T47D (cell line): ENCODE measurements around the gene IGSF21.
"Not testable (repeated sequence)": the region's sequence is repeated elsewhere in the genome, so short reads cannot be mapped to it uniquely, and the experiment has no call there.

Experiments
- DNase-seq, 2 experiments: peaks; one replicate each; pipeline versions ENCODE4 v3.0.0 to v3.0.0-alpha.2; 2011 to 2012; ENCODE audit warnings: low read depth in 1 of 2, low spot score in 1 of 2
- JUND ChIP-seq: IDR thresholded peaks from 2 replicates; pipeline ENCODE4 v1.6.1; 2012; ENCODE audit warnings: low read depth
- in situ Hi-C: cut with HindIII; loops from 2 replicates; pipeline ENCODE4 v1.10.0; 2016; ENCODE audit warnings: low sequenced_read_pairs, low pct_unique_long_range_greater_than_20kb

Gene IGSF21

GRCh38 chr1:18161690-18162089, 54.1 kb downstream of the IGSF21 start:
- TF ChIP-seq JUND: no peak
- in situ Hi-C loops: no loop called here
- no peak for DNase-seq

GRCh38 chr1:18165640-18166039, 58.0 kb downstream of the IGSF21 start:
- peak in 1 of 2 experiments; percentile 29 for DNase-seq
- in situ Hi-C loops: not testable (repeated sequence)

- in situ Hi-C loops: no loop called here
- peak in 1 of 2 experiments; percentile 20 for DNase-seq
- TF ChIP-seq JUND: no peak
Observed at GRCh38 chr1:18166341-18166740, 58.7 kb downstream of the IGSF21 start.

- TF ChIP-seq JUND: no peak
- in situ Hi-C loops: no loop called here
- DNase-seq: no peak
Observed at GRCh38 chr1:18166929-18167328, 59.3 kb downstream of the IGSF21 start.

DNA sequence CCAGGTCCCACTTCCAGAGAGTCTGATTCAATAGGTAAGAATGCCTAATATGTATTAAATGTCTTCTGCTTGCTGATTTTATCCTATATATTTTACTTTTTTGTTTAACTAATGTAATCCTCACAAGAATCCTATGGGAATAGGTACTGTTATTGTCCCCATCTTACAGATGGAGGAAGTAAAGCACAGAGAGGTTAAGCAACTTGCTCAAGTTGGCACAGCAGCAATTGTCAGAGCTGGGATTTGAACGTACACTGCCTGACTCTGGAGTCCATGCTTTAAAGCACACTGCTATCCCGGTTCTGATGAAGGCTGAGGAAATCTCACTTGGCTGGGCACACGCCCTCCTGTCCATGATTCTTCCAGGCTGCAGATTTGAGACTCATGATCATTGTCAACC, 62.8 kb downstream of the IGSF21 start:
- TF ChIP-seq JUND: no peak
- in situ Hi-C loops: no loop called here
- DNase-seq: no peak

DNA sequence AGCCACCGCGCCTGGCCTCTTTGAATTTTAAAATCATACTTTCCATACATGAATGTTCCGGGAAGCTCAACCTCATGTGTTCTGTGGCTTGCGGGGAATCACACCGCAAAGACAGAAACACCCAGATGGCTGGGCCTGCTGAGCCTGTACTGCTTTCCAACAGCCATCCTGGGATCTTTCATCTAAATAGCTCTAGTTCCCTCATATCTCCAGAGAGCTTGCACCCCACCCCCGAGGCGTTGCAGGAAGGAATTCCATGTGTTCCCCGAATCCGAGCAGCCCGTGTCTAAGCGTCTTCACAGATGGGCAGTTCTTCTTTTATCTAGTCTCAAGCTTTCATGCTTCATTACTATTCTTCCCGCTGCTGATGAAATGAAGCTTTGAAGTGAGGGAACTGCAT, 66.4 kb downstream of the IGSF21 start:
- no peak for DNase-seq
- in situ Hi-C loops: no loop called here
- no peak for TF ChIP-seq JUND

GRCh38 chr1:18175051-18175450, 67.5 kb downstream of the IGSF21 start:
- in situ Hi-C loops: no loop called here
- DNase-seq: no peak
- TF ChIP-seq JUND: no peak

DNA sequence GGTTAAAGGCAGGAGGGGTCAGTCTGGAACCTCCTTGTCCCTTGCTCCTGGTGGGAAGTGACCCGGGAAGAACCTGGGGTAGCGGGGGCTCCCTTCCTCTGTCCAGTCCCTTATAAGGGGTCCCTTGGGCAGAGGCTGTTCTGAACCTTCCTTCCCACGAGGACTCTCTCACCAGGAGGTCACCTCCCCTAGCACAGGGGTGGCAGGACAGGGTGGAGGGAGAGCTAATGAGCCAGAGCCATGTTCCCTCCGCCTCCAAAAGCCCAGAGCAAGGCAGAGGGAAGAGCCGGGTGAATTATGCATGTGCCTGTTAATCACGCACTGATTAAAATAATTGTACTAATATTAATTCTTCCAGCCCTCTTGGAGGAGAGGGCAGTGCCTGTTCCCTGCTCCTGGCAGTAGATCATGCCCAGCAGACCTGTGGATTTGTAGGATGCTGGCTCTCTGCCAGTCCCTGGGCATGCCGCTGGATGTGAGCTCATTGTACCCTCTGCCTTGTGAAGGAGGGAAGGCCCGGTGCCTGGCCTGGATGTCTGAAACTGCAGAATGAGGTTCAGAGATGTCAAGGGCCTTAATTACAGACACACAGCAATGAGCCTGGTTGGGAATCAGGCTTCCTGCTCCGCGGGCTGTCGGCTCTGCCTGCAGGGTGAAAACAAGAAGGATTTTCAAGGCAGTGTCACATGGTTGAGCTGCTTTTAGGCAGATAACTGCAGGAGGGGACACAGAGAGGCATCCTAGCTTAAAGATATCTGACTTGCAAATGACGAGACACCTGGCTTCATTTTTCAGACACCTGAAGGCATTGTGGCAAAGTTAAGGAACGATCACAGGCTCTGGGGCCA, 68.2 kb downstream of the IGSF21 start:
- TF ChIP-seq JUND: no peak
- in situ Hi-C loops: no loop called here
- DNase-seq: no peak

GRCh38 chr1:18176619-18177018, 69.0 kb downstream of the IGSF21 start:
- no peak for TF ChIP-seq JUND
- in situ Hi-C loops: no loop called here
- no peak for DNase-seq

DNA sequence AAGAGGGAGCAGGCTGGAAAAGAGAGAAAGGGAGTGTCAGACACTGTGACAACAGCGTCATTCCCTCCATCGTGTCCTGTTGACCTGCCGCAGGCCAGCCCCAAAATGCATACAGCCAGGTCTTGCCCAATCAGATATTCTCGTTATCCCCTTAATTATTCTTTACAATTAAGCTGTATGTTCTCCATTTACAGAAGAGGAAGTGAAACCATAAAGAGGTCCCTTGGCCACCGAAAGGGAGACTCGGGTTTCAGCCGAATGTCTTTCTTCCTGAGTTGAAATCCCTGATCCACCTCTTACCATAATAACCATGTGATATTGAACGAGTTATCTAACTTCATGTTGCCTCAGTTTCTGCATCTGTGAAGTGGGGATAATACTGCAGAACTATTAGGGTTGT, 70.5 kb downstream of the IGSF21 start:
- TF ChIP-seq JUND: no peak
- in situ Hi-C loops: no loop called here
- no peak for DNase-seq

GRCh38 chr1:18179009-18179408, 71.4 kb downstream of the IGSF21 start:
- in situ Hi-C loops: no loop called here
- TF ChIP-seq JUND: no peak
- DNase-seq: no peak

- in situ Hi-C loops: no loop called here
- no peak for TF ChIP-seq JUND
- no peak for DNase-seq
Observed at GRCh38 chr1:18182398-18183160, 75.0 kb downstream of the IGSF21 start.

- in situ Hi-C loops: no loop called here
- no peak for TF ChIP-seq JUND
- DNase-seq: no peak
Observed at GRCh38 chr1:18183533-18183932, 75.9 kb downstream of the IGSF21 start.
